Endometrium (tissue), 2 donors: ENCODE measurements around the gene EEFSEC.

Source experiments
- FAIRE-seq: peaks from 2 replicates; lab custom pipeline; 2012; peaks lifted over from hg19 to GRCh38; lab: Jason Lieb, UNC
- donor health status: control.
- donor health status: control.

EEFSEC gene

GRCh38 chr3:128394033-128394432 lies 240.8 kb downstream of the EEFSEC start:
- no peak for FAIRE-seq

DNA sequence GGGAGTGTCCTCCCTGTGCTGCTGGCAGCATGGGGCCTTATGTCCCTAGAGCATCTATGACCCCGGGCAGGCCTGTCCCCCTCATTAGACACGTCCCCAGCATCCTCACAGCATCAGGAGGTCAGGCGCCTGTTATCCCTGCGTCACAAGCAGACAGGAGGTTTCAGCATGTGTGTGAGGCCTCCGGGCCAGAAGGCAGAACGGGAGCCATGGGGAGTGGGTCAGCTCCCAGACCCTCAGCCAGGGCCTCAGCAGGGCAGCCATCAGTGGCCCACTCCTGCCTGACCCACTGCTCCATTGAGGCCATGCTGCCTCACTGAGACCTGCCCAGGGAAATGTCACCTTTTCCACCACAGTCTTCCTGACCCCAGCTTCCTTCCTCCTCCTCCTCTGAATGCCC lies 241.8 kb downstream of the EEFSEC start:
- no peak for FAIRE-seq

- peak; percentile 51 for FAIRE-seq
These were observed 242.3 kb downstream of the EEFSEC start for GRCh38 chr3:128395500-128396162.

GRCh38 chr3:128397484-128397883 lies 244.2 kb downstream of the EEFSEC start:
- no peak for FAIRE-seq

- FAIRE-seq: no peak
These were observed 245.3 kb downstream of the EEFSEC start for GRCh38 chr3:128398586-128398985.

DNA sequence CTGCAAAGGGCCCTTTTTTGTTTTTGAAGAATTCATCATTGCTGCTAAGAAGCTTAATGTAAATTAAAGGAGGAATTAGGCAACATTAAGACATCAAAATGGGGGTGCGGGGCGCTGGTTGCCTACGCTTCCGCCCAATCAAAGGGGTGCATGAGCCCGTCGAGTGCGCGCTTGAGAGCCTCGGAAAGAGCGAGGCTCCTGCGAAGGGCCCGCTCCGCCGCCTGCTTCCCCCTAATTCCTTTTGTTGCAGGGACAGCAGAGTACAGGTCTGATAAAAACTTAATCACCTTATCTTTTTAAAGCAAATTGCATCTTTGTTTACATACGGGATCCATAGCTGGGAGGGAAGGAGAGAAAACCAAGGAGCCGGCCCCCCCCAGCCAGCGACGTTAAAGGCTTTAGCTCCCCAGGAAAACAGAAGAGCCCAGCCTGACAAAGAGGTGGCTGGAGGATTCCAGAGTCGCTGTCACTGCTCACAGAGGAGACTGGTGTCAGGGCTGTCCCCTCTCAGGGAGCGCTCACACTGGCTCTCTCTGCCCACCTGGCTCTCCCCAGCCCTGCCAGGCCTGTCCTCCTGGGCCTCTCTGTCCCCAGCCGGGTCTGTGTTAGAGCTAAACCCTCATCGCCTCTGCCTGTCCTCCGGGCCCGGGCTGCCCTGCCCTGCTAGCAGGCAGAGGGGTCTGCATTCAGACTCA lies 246.1 kb downstream of the EEFSEC start:
- no peak for FAIRE-seq

GRCh38 chr3:128400671-128401070 lies 247.4 kb downstream of the EEFSEC start:
- no peak for FAIRE-seq

DNA sequence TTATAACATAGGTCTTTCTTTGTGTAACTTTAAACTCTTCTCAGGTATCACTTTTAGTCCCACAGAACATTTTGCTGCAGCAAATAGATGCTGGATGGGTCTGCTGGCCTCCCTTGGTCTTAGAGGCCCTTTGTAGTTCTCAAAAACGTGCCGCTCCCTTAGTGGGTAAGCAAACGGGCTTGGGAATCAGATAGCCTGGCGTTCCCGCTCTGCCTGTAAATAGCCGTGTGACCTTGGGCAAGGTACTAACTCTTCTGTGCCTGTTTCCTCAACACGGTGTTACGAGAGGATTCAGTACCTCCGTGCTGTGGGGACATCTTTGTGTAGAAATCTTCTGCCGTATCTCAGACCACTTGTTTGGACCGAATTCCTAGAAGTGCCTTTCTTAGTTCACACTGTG lies 249.0 kb downstream of the EEFSEC start:
- no peak for FAIRE-seq

DNA sequence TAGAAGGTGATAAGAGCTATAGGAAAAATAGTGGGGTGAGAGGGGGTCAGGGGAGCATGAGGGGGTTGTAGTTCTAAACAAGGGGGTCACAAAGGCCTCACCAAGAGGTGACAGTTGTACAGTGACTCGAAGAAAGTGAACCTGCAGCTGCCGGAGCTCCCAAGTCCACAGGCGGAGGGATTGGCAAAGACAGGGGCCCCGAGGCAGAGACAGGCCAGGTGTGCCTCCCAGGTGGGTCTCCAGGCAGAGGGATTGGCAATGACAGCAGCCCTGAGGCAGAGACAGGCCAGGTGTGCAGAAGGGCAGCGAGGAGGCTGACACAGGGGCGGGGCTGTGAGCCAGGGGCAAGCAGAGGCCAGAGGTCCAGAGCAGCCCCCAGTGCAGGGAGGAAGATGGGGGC lies 249.7 kb downstream of the EEFSEC start:
- FAIRE-seq: no peak

GRCh38 chr3:128404276-128405068 lies 251.2 kb downstream of the EEFSEC start:
- no peak for FAIRE-seq

- FAIRE-seq: no peak
These were observed 252.4 kb downstream of the EEFSEC start for GRCh38 chr3:128405554-128406277.

DNA sequence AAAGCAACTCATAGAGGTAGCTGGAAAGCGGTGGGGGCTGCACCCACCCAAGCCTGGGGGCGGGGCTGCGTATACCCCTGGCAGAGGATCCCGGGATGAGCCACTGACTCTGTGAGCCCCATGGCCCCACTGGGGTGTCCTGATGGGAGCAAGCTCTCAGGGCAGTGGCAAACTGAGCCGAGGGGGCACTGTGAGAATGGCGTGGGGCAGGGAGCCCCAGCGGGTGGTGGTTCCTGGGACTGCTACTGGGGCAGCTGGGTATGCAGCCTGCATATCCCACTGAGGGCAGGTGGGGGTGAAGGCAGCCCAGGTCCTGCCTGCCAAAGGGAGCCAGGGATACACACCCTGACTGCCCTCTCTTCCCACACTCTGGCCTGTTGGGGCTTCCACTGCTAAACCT lies 254.0 kb downstream of the EEFSEC start:
- no peak for FAIRE-seq

DNA sequence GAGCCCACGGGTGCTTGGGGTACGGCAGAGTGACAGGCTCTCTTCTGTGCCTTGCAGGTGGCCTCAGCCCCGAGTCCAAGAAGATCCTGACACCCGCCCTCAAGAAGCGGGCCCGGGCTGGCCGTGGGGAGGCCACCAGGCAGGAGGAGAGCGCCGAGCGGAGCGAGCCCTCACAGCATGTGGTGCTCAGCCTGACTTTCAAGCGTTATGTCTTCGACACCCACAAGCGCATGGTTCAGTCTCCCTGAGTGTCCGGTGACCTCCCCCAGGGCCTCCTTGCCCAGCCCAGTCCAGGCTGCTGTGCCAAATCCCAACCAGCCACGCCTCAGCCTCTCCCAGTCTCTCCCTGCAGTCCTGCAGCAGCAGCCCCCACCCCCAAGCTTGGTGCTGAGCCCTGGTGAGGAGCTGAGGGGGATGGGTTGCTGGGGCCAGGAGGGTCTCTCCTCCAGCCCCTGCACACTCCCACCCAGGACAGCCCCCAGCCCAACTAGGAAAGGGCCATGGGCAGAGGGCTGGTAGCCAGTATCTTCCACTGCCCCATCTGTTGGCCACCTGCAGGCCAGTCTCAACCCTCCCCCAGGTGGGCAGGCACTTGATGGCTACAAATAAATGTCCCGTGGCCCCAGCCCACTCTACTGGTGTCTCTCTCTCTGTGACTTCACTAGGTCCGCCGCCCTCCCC lies 254.9 kb downstream of the EEFSEC start:
- no peak for FAIRE-seq

DNA sequence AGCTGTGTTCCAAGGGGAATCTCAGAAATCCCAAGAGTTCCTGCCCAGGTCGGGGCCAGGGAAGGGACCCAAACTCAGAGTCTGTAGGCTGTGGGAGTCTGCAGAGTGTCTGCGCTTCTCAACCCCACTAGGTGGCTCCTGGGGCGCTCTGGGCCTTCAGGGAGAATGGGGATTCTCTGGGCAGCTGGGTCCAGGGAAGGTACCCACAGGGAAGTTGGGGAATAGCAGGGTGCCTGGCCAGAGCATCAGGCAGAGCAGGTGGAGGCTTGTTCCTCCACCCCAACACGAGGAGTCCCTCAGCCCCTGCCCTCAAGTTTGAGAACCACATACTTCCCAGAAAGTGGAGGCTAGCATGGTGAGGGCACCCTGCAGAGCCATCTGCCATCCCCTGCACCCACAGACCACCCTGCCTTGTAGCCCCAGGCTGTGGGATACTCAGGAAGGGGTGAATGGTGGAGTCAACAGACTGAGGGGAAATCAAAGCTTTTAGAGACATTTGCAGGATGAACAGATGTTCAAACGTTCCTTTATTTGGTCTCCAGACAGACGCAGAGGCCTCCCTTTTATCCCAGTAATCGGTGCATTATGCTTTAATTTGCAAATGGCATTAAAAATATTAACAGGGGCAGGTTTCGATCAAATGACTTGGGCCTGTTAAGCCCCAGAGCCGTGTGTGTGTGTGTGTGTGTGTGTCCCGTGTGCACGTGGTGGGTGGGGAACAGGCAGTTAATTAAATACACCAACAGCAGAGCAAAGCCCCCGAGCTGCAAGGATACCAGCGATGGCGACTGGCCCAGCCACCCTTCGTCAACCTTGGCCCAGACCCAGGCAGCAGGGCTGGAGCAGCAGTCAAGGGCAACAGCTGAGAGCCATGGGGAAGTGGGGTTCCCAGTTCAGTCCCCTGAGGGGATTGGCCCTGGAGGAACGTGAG lies 255.7 kb downstream of the EEFSEC start:
- no peak for FAIRE-seq

GRCh38 chr3:128409624-128410581 lies 256.6 kb downstream of the EEFSEC start:
- no peak for FAIRE-seq

- FAIRE-seq: no peak
These were observed 257.6 kb downstream of the EEFSEC start for GRCh38 chr3:128410669-128411573.

DNA sequence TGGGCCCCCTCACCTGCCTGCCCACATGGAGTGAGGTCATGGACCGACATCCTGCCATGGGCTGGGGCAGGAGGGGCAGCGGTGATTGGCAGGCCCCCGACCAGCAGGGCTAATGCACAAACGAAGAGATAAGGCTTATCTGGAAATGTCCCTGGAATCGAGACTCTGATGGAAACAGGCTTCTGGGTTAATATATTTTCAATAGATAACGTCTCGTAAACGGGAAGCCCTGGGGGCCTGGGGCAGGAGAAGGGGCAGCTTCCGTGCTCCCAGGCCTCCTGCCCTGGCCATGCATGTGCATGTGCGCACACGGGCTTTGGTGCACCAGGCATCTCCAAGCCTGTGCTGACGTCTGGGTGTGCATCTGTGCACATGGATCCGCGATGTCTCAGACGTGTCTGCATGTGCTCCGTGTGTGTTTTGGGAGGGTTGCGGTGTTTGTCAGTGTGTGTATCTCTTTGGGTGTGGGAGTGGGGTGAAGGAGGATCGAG lies 258.3 kb downstream of the EEFSEC start:
- FAIRE-seq: no peak
